Measurements from ENCODE around the gene PTPRCAP.

Gene PTPRCAP

DNA sequence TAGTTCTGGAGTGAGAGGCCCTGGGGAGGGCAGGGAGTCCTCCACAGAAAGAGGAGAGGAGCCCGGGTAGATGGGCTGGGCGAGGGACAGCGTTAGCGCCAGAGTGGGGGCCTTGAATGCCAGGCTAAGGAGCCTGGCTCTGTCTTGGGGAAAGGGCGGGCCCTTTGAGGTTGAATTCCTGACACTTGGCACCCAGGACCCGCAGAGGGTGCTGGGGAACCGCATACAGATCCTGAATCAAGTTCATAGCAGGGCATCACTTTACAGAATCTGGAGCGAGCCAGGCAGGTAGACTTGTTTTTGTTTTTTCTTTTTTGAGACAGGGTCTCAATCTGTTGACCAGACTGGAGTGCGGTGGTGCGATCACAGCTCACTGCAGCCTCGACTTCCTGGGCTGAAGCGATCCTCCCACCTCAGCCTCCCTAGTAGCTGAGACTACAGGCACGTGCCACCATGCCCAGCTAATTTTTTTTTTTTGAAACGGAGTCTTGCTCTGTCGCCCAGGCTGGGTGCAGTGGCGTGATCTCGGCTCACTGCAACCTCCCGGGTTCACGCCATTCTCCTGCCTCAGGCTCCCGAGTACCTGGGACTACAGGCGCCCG lies 16.0 kb downstream of the PTPRCAP start:
- Mint-ChIP-seq H3K27me3 (no peaks in the 10 kb centered on the region), H3K4me3 (peak overlapping the region; percentile 62 to 72), H3K27ac (peak overlapping the region; percentile 29 to 65), H3K36me3 (ENCODE audit: insufficient read depth) (peaks cover 14% of the 10 kb centered on the region), H3K9me3 (no peaks in the 10 kb centered on the region), H3K4me1 (ENCODE audit: low read depth in 2 of 2) (peaks cover 40 to 45% of the 10 kb centered on the region in 2 donors)
- no peak for ATAC-seq (replicated peaks)
- no peak for DNase-seq

- Mint-ChIP-seq H3K36me3 (ENCODE audit: insufficient read depth) (peaks cover 16% of the 10 kb centered on the region), H3K4me1 (ENCODE audit: low read depth in 2 of 2) (peaks cover 44 to 52% of the 10 kb centered on the region in 2 donors), H3K27me3 (no peaks in the 10 kb centered on the region), H3K9me3 (no peaks in the 10 kb centered on the region), H3K27ac (peak overlapping the region; percentile 79 to 89), H3K4me3 (peak overlapping the region; percentile 72 to 82)
- peak; percentile 96 to 99 (median 98) for DNase-seq
- peak; percentile 82 for ATAC-seq (replicated peaks)
Measured at GRCh38 chr11:67420646-67421429, 16.6 kb downstream of the PTPRCAP start.

- Mint-ChIP-seq H3K36me3 (ENCODE audit: insufficient read depth) (peaks cover 17% of the 10 kb centered on the region), H3K4me1 (ENCODE audit: low read depth in 2 of 2) (peaks cover 45 to 53% of the 10 kb centered on the region in 2 donors), H3K4me3 (peak overlapping the region; percentile 72 to 82), H3K9me3 (no peaks in the 10 kb centered on the region), H3K27me3 (no peaks in the 10 kb centered on the region), H3K27ac (peak overlapping the region; percentile 79 to 89)
- no peak for ATAC-seq (replicated peaks)
- DNase-seq: no peak
Measured at GRCh38 chr11:67420147-67420645, 17.3 kb downstream of the PTPRCAP start.

- peaks cover 21% of the 10 kb centered on the region for H3K36me3 Mint-ChIP-seq (ENCODE audit: insufficient read depth)
- peaks cover 46 to 54% of the 10 kb centered on the region in 2 donors for H3K4me1 Mint-ChIP-seq (ENCODE audit: low read depth in 2 of 2)
- H3K9me3 Mint-ChIP-seq: no peaks in the 10 kb centered on the region
- peak overlapping the region; percentile 72 to 82 for H3K4me3 Mint-ChIP-seq
- DNase-seq (no peak), ATAC-seq (replicated peaks) (no peak)
- H3K27ac Mint-ChIP-seq: peak overlapping the region; percentile 79 to 89
- no peaks in the 10 kb centered on the region for H3K27me3 Mint-ChIP-seq
Measured at GRCh38 chr11:67419325-67420049, 18.0 kb downstream of the PTPRCAP start.

DNA sequence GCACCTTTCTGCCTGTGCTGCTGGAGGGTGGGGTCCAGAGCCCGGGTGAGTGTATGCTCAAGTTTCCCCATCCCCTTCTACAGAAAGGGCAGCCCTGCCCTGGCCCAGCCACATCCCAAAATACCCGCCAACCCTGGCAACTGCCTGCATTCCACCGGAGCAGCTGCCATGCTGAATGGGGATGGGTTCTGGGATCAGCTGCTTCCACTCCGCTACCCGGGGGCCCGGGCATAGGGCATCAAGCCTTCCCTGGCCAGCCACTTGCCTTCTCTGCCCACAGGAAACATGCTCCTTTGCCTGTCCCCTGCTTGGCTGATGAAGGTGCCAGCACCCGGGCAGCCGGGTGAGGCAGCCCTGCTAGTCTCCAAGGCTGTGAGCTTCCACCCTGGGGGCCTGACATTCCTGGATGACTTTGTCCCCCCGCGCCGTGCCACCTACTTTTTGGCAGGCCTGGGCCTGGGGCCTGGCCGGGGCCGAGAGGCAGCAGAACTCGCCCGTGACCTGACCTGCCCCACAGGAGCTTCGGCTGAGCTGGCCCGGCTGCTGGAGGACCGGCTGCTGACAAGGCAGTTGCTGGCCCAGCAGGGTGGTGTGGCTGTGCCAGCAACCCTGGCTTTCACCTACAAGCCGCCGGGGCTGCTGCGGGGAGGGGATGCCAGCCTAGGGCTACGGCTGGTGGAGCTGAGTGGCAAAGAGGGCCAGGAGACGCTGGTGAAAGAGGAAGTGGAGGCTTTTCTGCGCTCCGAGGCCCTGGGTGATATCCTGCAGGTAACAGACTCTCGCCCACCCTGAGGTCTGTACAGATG lies 18.8 kb downstream of the PTPRCAP start:
- ATAC-seq (replicated peaks): peak; percentile 16

GRCh38 chr11:67417425-67417824 lies 20.1 kb downstream of the PTPRCAP start:
- Mint-ChIP-seq H3K4me3 (peak overlapping the region; percentile 80 to 82), H3K27me3 (no peaks in the 10 kb centered on the region), H3K9me3 (no peaks in the 10 kb centered on the region), H3K27ac (peak overlapping the region; percentile 58 to 87), H3K36me3 (ENCODE audit: insufficient read depth) (peaks cover 18% of the 10 kb centered on the region), H3K4me1 (ENCODE audit: low read depth in 2 of 2) (peaks cover 56 to 63% of the 10 kb centered on the region in 2 donors)
- ATAC-seq (replicated peaks) (no peak), DNase-seq (no peak)

More for the DNA sequence above, 18.8 kb downstream of the PTPRCAP start:
- Mint-ChIP-seq H3K36me3 (ENCODE audit: insufficient read depth) (peaks cover 21% of the 10 kb centered on the region), H3K4me1 (ENCODE audit: low read depth in 2 of 2) (peaks cover 51 to 55% of the 10 kb centered on the region in 2 donors), H3K9me3 (no peaks in the 10 kb centered on the region), H3K27ac (peak overlapping the region; percentile 79 to 87), H3K4me3 (peak overlapping the region; percentile 72 to 82), H3K27me3 (no peaks in the 10 kb centered on the region)
- DNase-seq: peak in 1 of 3 experiments; percentile 56

DNA sequence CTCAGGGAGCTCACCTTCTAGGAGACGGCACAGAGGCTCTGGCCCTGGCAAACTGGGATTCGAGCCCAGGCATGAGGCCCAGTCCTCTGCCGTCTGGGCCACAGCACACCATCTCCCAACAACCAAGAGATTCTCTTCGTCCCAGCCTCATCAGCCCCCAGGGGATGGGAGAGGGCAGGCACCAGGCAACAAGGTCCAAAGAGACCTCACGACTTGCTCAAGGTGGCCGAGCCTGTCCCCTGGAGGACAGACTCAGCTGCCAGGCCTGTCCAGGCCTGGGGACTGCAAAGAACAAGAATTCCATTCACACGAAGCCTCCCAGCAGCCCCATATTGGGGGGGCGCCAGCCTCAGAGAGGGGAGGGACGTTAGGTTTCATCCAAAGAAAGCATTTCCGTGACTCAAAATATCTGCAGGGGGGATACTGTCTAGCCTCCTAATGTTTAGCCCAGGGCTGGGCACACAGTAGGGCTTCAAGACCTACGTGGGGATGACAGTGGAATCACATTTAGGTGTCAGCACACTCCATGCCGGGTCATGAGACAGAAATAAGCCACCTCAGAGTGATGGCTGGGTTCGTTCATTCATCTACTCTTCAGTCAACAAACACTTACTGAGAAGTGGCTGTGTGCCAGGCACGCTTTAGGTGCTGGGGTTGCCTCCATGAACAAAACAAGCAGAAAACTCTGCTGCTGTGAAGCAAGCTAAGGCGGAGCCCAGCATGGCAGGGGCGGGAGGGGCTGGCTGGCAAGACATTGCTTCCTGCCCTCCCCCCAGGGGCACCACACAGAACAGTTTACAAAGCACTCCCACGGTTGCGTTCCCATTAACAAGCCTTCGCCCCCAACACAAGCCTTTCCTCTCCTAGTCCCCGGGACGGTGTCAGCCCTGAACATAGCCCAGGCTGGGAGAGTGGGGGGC lies 20.8 kb downstream of the PTPRCAP start:
- Mint-ChIP-seq H3K36me3 (ENCODE audit: insufficient read depth) (peaks cover 21% of the 10 kb centered on the region), H3K4me1 (ENCODE audit: low read depth in 2 of 2) (peaks cover 64 to 70% of the 10 kb centered on the region in 2 donors), H3K4me3 (peak overlapping the region; percentile 80 to 82), H3K27me3 (no peaks in the 10 kb centered on the region), H3K27ac (peak overlapping the region; percentile 87 to 91), H3K9me3 (no peaks in the 10 kb centered on the region)
- DNase-seq (peak; percentile 74 to 79 (median 78)), ATAC-seq (replicated peaks) (peak; percentile 51)

DNA sequence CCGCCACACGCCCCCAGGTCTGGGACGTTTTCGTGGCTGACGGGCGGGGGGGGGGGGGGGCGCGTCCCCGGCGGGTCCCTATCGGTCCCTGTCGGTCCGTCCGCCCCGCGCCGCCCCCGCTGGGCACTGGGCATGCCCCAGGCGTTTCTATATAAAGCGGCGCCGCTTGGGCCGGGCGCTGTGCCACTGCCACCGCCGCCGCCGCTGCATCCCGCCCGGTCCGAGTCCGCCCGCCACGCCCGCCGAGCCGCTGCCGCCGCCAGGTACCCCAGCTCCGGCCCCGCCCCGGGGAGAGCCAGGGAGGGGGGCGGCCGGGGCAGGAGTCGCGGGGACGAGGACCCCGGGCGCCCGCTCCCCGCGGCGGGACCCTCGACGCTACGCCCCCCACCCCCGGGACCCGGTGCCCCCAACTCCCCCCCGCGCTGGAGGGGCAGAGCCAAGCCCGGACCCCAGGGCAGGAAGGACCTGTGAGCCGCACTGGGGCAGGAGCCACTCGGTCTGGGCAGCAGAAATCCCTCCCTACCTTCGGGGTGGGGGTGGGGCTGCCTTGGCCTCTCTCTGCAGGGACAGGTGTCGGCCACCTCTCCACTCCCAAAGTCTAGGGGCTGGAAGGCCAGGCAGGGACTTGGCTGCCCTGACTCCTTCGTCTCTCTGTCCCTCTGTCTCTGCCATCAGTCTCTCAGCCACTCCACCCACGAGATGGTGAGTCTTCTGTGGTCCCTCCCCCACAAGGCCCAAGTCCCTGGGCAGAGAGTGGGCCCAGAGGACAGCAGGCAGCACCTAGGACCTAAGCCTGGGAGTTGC lies 21.8 kb downstream of the PTPRCAP start, which contains the start of gene CARNS1:
TSS of gene CARNS1 (plus strand) at position 178 of the 804 bp plus-strand sequence. CDS start at position 700, 522 bp downstream.
- DNase-seq (no peak), ATAC-seq (replicated peaks) (no peak)
- H3K27ac Mint-ChIP-seq: peak within 1 kb of the TSS; percentile 87 to 91
- H3K27me3 Mint-ChIP-seq: no peaks in the 10 kb centered on the region
- peak within 1 kb of the TSS; percentile 80 to 82 for H3K4me3 Mint-ChIP-seq
- H3K36me3 Mint-ChIP-seq (ENCODE audit: insufficient read depth): peaks cover 20% of the 10 kb centered on the region
- no peaks in the 10 kb centered on the region for H3K9me3 Mint-ChIP-seq
- peaks cover 67 to 76% of the 10 kb centered on the region in 2 donors for H3K4me1 Mint-ChIP-seq (ENCODE audit: low read depth in 2 of 2)

- ATAC-seq (replicated peaks) (no peak), DNase-seq (no peak)
- H3K36me3 Mint-ChIP-seq (ENCODE audit: insufficient read depth): peaks cover 32% of the 10 kb centered on the region
- no peaks in the 10 kb centered on the region for H3K9me3 Mint-ChIP-seq
- no peaks in the 10 kb centered on the region for H3K27me3 Mint-ChIP-seq
- peak overlapping the region; percentile 20 to 80 for H3K27ac Mint-ChIP-seq
- peaks cover 74 to 79% of the 10 kb centered on the region in 2 donors for H3K4me1 Mint-ChIP-seq (ENCODE audit: low read depth in 2 of 2)
- H3K4me3 Mint-ChIP-seq: peak overlapping the region; percentile 57 to 74
Measured at GRCh38 chr11:67413266-67413849, 24.1 kb downstream of the PTPRCAP start.

- Mint-ChIP-seq H3K36me3 (ENCODE audit: insufficient read depth) (peaks cover 37% of the 10 kb centered on the region), H3K4me1 (ENCODE audit: low read depth in 2 of 2) (peaks cover 75 to 81% of the 10 kb centered on the region in 2 donors), H3K4me3 (peak overlapping the region; percentile 57 to 97), H3K27ac (peak overlapping the region; percentile 35 to 80), H3K9me3 (no peaks in the 10 kb centered on the region), H3K27me3 (no peaks in the 10 kb centered on the region)
- DNase-seq: no peak
- no peak for ATAC-seq (replicated peaks)
Measured at GRCh38 chr11:67412495-67413179, 24.8 kb downstream of the PTPRCAP start.
